HPDE6-E6E7 (cell line): ENCODE measurements around the gene LOXHD1.

Experiments
- DNase-seq: peaks from one replicate; pipeline ENCODE4 v3.0.0; 2011; ENCODE audit warnings: missing footprints; ENCODE audit errors: extremely low spot score

Gene LOXHD1

DNA sequence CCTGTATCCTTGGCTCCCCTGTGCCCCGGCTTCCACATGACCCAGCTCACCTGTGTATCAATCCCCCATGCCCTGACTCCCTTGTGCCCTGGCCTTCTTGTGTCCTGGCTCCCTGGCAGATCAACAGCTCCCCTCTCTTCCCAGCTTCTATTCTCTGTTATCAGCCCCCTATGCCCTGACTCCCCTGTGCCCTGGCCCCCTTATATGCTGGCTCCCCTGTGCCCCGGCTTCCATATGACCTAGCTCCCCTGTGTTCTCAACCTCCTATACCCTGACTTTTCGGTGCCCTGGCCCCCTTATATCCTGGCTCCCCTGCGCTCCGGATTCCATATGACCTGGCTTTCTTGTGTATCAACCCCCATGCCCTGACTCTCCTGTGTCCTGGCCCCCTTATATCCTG lies 209.2 kb downstream of the LOXHD1 start:
- DNase-seq = no peak

DNA sequence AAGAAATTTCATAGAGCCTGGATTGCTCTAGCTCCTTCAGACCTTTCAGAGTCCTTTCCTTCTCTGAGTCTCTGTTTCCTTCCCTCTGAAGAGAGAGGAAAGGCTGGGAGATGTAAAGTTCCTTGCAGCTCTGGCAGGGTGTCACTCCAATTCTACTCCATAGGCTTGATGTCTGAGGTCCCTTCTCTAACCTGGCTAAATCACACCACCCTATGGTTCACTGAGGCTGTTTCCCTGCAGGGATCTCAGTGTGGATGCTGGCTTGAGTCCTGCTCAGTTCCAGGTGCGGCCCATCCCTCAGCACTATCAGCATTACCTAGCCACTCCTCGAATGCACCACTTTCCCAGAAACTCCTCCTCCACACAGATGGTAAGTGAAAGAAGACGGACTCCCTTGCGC lies 209.7 kb downstream of the LOXHD1 start:
- DNase-seq = no peak

DNA sequence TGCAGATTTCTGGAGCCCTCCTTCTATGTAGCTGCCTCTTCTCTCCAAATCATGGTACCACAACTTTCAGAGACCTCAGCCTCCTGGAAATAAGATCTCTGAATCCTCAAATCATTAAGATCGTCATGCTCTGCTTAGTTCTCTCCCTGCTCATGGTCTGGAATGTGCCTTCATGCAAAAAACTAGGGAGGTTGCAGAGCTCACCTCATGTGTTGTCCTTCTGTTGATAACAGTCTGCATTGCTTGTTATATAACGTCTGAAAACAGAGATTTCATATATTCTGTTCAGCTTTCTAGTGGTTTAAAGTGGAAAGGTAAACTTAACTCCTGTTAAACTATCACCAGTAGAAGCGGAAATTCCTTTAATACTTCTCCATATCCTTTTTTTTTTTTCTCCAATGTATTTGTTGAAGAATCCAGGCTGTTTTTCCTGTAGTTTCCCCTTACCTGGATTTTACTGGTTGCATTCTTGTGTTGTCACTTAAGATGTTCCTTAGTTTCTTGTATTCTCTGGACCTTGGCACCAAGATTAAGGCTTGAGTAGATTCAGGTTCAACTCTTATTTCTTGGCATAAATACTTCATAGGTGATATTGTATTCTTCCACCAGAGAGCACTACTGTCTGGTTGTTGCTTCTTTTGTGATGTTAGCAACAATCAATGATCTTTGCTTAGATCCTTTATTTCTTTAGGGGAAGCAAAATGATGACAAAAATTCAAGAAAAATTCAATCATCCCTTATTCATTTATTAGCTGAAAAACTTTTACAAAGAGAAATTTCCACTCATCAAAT lies 211.3 kb downstream of the LOXHD1 start:
- DNase-seq = no peak

DNA sequence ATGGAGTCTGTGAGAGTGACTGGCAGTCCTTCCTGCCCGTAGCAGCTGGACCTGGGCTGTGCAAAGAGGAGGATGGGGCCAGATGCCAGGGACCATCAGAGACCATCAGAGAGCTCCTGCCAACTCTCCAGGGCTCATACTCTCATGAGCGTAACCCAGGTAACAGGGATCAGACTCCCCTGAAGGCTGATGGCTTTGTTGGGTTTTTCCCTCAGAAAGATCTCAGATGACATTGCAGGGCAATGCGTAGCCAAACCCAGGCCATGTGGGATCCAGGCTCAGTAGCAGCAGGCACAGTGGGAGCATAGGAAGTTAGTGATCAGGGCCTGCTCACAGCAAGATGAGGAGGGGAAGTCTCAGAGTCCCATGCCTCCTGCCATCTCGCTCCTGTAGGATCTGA lies 218.0 kb downstream of the LOXHD1 start:
- DNase-seq = no peak

DNA sequence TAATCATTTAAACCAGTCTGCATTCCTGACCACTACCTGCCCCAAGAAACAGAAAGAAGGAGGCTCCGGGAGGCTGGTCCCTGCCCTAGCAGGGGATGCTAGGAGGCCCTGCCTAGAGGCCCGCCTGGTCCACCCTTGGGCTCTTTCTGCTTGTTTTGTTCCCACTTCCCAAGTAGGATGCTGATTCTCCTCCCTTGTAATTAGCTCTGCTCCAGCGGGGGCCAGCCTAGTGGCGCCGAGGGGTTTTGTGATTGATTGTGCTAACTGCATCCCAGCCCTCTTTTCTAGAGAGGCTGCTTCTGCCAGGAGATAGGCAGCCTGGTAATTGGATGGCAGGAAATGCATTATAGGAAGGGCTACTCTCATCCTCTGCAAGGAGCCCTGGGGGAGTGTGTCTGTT lies 220.0 kb downstream of the LOXHD1 start:
- DNase-seq = no peak

DNA sequence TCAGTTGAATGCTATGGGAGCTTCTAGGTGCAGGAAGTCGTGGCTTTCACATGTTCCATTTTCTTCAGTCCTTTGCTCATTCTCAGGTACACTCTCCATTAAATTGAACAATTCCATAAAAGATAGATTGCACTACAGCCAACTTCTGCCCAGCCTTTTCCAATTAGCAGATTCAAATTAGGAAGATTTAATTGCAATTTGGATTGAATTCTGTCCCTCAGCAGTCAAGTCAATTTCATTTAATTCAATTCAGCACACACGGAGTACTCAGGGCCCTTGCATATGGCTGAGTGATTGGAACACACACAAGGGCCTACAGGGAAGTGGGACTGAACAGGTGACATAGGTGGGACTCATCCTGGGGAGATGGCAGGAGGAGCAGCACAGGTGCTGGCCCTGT lies 220.4 kb downstream of the LOXHD1 start:
- DNase-seq = no peak

DNA sequence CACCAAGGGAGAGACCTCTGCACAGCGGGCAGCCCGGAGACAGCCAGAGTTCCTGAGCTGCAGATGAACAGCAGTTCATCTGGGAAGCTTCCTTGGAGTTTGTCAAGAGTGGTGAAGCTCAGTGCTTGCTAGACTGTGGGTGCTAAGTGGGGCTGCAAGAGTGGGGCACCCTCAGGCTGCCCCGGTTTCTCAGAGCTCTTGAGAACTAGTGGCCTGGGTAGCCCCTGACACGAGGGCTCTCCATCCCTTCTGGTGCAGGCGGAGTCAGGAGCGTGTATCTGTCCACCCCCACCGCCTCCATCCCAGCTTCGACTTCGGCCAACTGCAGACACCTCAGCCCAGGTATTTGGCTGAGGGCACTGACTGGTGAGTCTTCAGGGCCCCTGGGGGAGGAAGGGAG lies 222.0 kb downstream of the LOXHD1 start:
- no peak for DNase-seq

DNA sequence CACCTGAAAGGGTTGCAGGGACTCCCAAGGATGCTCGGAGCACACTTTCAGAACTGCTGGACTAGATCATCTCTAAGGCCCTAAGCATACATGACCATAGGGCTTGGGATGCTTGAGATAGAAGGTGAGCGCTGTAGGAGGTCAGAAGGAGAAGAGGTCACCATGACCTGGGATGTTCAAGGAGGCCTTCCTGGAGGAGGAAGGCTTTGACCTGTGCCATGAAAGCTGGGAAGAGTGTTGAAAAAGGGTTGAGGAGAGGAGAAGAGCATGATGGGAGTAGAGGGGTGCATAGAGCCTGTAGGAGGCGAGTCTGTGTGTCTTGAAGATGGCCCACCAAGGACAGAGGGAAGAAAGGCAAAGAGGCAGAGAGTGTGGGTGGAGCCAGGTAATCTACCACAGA lies 222.4 kb downstream of the LOXHD1 start:
- DNase-seq = no peak

DNA sequence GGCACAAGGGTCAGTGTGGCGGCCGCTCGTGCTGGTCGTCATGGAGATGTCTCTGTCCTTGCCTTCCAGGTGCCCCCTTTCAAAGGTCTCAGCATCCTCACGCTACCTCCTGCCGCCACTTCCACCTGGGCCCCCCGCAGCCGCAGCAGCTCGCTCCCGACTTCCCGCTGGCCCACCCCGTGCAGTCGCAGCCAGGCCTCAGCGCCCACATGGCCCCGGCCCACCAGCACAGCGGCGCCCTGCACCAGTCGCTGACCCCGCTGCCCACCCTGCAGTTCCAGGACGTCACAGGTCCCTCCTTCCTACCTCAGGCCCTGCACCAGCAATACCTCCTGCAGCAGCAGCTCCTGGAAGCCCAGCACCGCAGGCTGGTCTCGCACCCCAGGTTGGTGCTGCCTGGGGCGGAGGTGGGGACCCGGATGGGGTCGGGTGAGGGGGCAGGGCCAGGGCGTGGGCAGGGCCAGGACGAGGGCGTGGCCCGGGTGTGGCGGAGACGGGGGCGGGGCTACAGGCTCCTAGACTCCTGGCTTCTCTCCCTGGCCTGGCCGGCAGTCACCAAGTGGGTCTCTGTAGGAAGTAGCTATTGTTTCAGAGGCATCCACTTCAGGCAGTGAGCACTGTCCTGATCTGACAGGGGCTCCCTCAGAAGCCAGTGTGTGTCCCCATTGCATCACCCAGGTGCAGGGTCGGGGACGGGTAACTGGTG lies 223.7 kb downstream of the LOXHD1 start:
- DNase-seq = no peak

DNA sequence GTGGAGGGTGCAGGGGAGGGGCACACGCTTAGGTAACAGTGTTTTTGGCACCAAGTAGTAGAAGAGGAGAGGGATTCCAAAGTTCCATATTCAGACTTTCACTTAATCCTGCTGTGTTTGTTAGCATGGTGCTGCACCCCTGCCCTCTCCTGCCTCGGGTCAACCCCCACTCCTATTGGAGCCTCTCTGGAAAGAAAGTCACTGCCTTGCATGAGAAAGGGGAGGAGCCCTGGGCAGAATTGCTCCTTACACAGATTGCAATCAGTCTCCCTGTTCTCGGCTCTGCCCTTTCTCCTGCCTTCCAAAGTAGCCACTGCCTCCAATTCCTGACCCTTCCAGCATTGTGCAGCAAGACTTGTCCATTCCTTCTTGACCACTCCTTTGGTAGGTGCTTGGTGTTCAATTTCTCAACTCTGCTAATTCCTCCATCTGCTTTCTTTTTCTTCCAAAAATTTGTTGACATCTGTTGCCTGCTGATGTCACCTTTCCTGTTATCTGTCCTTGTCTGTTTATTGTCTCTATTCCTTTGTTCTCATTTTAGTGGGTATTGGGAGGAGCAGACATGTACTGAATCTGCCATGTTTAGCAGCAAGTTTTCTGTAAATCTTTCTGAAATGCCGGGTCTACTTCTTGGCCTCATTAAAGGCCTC lies 225.4 kb downstream of the LOXHD1 start:
- DNase-seq = no peak

DNA sequence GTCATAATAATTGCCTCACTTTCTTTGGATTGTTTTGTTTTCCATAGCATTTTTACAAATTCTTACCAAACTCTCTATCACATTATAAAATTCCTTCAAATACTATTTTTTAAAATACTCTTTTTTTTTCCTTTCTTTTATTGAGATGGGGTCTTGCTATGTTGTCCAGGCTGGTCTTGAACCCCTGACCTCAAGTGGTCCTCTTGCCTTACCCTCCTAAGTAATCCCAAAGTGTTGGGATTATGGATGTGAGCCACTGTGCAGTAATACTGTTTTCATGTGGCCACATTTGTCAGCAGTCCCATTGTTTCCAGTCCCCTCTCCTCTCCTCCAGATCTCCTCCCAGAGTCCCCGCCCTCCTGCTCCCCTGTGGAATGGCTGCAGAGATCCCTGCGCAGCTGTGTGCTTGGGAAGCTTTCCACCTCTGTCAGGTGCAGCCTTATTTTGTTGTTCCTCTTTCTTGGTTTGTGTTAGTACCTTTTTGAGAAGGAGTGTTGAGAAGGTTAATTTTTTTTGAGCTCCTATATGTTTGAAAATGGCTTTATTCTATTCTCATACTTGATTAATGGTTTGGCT lies 227.3 kb downstream of the LOXHD1 start:
- no peak for DNase-seq

DNA sequence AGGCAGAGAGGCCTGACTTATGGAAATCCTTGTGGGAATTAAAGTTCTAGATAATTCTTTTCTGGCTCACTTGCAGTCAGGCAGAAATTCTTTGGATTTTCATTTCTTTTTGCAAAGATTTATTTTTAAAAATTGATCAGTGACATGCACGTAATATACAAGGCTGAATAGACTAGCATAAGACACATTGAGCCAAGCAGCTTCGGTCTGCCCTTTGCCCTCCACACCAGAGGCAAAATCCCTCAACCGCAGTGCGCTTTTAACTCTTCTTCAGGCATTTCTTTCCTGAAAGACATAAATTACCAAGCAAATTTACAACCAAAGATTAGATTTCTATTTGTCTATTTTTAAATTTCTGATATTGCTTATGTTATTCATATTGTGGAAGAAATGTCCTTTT lies 227.9 kb downstream of the LOXHD1 start:
- no peak for DNase-seq

DNA sequence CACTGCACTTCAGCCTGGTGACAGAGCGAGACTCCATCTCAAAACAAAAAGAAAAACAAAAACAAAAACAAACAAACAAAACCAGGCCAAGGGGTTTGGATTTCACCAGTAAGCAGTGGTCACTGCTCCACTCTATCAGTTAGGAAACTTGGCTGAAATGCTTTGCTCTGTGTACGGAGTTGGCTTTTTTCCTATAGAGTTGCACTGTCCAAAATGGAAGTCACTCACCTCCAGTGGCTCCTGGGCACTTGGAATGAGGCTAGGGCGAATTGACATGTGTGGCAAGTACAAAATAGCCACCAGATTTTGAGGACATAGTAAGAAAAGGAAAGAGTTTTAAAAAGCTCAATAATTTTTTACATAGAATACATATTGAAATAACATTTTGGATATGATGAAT lies 228.7 kb downstream of the LOXHD1 start:
- no peak for DNase-seq

DNA sequence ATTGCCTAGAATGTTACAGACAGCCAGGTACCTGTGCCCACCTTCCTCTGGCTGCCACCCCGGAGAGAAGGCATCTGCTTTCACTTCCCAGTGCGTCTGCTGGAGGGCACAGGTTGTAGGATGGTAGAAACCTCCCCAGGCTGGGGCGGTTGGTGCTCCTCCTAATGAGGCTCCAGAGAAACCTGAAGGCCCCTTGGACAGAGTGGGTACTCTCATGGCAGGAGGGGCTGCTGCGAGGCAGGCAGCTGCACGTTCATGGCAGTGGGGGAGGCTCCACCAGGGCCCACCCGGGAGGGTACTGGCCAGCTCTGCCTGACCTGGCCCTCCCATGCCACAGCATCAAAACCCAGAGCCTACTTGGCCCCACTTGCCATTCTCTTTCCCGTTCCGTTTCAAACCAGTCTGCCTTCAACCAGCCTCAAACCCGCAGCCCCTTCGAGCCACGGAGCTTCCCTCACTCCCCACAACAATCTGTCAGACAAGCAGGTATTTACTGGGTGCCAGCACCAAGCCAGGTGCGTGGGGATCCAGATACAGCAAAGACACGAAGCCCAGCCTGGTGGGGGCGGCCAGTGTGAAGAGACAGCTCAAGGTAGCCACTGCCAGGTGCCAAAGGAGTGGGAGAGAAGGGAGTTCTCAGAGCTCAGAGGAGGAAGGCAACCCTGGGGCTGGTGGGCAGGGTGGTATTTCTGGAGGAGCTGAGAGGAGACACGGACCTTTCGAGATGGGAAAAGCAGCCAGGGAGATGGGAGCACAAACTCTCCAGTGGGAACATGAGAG lies 229.6 kb downstream of the LOXHD1 start:
- DNase-seq = no peak
